Fibroblast of lung (primary cell): Measurements from ENCODE around the gene ELFN2.

Experiments
- CTCF ChIP-seq, 2 donors: IDR thresholded peaks in 1 of 2; conservative IDR thresholded peaks in 1 of 2; 1 replicate in 1 of 2; 2 replicates in 1 of 2; pipeline ENCODE4 v1.5.1; 2011 to 2012; ENCODE audit warnings: low read length in 2 of 2, control low read depth in 1 of 2, inconsistent platforms in 1 of 2, low read depth in 1 of 2, mild to moderate bottlenecking in 1 of 2
- EZH2 ChIP-seq: IDR thresholded peaks from 2 replicates; pipeline ENCODE4 v1.5.1; 2012; ENCODE audit warnings: low read length, control low read depth, mild to moderate bottlenecking; ENCODE audit errors: missing control alignments

DNA sequence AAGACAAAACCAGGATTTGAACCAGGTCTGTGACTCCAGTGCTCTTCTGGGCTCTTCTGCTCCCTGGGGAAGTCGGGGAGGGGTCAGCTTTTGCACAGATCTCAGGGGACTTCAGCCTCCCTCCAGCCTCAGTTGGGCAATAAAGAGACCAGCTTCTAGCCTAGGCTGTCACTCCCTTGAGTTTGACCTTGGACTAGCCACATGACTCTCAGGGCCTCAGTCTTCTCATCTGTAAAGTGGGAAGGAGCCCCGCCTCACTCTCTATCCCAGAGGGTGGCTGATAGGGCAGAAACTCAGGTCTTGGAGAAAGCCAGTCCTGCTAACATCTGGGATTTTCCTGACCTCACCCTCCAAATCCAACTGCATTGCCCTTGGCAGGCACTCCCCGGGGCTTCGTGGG is 38.7 kb downstream of the ELFN2 start:
- TF ChIP-seq CTCF (conservative IDR thresholded peaks at IDR 0.05 in 1 of 2, IDR thresholded peaks at IDR 0.05 in 1 of 2; ENCODE audit: low read depth in 1 of 2, low read length in 2 of 2) (no peak), EZH2 (no peak)
